C4-2B (cell line): ENCODE measurements around the gene CEP97.
"Not testable (repeated sequence)": the region's sequence is repeated elsewhere in the genome, so short reads cannot be mapped to it uniquely, and the experiment has no call there.

Experiments used
- H3K27ac ChIP-seq: fragments of 450-650 bp; 2 replicates; pipeline ENCODE4 v1.5.1; 2017
- ZFX ChIP-seq: fragments of 450-650 bp; IDR thresholded peaks from 2 replicates; pipeline ENCODE4 v1.6.1; 2017
- TF ChIP-seq, protein P1 (sequence below): fragments of 450-650 bp; conservative IDR thresholded peaks from 2 replicates; pipeline ENCODE4 v1.5.1; 2017; ENCODE audit warnings: mild to moderate bottlenecking

CEP97 gene

DNA sequence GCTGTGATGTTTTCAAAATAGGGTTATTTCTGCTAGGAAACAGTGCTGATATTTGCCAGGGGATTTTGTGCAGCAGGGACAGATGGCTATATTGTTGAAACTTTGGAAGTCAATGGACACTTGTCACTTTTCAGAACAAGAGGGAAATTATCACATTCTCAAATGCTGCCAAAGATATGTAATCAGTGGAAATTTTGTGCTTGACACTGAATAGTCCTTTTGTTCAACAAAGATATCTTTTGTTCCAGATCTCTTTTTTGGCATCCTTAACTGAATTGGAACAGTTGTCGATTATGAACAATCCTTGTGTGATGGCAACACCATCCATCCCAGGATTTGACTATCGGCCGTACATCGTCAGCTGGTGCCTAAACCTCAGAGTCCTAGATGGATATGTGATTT, 7.8 kb downstream of the CEP97 start:
- no peak overlapping the region for H3K27ac ChIP-seq
- TF ChIP-seq, protein P1, sequence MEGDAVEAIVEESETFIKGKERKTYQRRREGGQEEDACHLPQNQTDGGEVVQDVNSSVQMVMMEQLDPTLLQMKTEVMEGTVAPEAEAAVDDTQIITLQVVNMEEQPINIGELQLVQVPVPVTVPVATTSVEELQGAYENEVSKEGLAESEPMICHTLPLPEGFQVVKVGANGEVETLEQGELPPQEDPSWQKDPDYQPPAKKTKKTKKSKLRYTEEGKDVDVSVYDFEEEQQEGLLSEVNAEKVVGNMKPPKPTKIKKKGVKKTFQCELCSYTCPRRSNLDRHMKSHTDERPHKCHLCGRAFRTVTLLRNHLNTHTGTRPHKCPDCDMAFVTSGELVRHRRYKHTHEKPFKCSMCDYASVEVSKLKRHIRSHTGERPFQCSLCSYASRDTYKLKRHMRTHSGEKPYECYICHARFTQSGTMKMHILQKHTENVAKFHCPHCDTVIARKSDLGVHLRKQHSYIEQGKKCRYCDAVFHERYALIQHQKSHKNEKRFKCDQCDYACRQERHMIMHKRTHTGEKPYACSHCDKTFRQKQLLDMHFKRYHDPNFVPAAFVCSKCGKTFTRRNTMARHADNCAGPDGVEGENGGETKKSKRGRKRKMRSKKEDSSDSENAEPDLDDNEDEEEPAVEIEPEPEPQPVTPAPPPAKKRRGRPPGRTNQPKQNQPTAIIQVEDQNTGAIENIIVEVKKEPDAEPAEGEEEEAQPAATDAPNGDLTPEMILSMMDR = no peak
- no peak for TF ChIP-seq ZFX

DNA sequence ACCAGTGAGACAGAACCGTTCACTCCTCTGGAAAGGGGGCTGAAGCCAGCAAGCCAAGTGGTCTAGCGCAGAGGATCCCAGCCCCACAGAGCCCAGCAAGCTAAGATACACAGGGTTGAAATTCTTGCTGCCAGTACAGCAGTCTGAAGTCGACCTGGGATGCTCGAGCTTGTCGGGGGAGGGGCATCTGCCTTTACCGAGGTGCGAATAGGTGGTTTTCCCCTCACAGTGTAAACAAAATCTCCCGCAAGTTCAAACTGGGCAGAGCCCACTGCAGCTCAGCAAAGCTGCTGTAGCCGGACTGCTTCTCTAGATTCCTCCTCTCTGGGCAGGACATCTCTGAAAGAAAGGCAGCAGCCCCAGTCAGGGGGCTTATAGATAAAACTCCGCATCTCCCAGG, 11.4 kb downstream of the CEP97 start:
- TF ChIP-seq, protein P1 = no peak
- no peak for TF ChIP-seq ZFX
- H3K27ac ChIP-seq = no peak overlapping the region

DNA sequence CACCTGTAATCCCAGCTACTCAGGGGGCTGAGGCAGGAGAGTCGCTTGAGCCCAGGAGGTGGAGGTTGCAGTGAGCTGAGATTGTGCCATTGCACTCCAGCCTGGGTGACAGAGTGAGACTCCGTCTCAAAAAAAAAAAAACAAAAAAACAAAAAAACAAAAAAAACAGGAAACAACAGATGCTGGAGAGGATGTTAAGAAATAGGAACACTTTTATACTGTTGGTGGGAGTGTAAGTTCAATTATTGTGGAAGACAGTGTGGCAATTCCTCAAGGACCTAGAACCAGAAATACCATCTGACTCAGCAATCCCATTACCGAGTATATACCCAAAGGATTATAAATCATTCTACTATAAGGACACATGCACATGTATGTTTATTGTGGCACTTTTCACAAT, 17.5 kb downstream of the CEP97 start:
- H3K27ac ChIP-seq = not testable (repeated sequence)

DNA sequence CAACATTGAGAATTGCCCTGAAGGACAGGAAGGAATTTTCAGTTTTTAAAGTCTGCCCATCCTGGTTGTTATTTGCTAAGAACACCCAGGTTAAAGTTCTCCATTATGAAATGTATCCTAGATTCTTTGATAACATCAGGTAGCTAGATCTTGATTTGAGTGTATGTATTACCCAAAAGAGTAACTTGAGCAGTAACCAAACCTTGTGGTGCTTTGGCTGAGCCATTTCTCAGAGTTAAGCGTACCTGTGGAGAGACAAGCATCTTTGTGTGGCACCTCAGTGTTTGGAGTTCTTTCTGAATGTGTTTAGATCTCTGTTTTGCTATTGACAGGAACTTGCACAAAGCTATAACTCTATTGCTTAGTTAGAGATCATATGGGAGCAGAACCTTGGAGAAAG, 20.4 kb downstream of the CEP97 start:
- no peak overlapping the region for H3K27ac ChIP-seq
- TF ChIP-seq, protein P1 = no peak
- no peak for TF ChIP-seq ZFX

DNA sequence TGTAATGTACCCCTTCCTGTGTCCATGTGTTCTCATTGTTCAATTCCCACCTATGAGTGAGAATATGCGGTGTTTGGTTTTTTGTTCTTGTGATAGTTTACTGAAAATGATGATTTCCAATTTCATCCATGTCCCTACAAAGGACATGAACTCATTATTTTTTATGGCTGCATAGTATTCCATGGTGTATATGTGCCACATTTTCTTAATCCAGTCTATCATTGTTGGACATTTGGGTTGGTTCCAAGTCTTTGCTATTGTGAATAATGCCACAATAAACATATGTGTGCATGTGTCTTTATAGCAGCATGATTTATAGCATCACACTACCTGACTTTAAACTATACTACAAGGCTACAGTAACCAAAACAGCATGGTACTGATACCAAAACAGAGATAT, 21.5 kb downstream of the CEP97 start:
- not testable (repeated sequence) for H3K27ac ChIP-seq

DNA sequence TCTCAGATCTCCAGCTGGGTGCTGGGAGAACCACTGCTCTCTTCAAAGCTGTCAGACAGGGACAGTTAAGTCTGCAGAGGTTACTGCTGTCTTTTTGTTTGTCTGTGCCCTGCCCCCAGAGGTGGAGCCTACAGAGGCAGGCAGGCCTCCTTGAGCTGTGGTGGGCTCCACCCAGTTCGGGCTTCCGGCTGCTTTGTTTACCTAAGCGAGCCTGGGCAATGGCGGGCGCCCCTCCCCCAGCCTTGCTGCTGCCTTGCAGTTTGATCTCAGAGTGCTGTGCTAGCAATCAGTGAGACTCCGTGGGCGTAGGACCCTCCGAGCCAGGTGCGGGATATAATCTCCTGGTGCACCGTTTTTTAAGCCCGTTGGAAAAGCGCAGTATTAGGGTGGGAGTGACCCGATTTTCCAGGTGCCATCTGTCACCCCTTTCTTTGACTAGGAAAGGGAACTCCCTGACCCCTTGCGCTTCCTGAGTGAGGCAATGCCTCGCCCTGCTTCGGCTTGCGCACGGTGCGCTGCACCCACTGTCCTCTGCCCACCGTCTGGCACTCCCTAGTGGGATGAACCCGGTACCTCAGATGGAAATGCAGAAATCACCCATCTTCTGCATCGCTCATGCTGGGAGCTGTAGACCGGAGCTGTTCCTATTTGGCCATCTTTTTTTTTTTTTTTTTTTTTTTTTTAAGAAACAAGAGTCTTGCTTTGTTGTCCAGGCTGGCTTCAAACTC, 29.1 kb downstream of the CEP97 start:
- H3K27ac ChIP-seq = not testable (repeated sequence)

DNA sequence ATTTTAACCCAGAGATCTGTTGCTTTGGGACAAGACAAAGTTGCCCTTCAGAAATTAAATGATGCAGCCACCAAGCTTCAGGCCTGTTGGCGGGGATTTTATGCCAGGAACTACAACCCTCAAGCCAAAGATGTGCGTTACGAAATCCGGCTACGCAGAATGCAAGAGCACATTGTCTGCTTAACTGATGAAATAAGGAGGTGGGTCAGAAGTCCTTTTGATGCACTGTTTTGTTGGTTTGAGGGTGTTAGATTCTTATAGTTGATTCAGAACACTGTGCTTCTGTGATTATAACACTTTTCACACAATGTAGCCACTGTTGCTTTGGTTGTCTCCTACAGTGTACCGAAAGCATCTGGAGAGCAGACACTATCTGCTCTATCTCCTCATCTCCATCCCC, 33.8 kb downstream of the CEP97 start:
- H3K27ac ChIP-seq = no peak overlapping the region

DNA sequence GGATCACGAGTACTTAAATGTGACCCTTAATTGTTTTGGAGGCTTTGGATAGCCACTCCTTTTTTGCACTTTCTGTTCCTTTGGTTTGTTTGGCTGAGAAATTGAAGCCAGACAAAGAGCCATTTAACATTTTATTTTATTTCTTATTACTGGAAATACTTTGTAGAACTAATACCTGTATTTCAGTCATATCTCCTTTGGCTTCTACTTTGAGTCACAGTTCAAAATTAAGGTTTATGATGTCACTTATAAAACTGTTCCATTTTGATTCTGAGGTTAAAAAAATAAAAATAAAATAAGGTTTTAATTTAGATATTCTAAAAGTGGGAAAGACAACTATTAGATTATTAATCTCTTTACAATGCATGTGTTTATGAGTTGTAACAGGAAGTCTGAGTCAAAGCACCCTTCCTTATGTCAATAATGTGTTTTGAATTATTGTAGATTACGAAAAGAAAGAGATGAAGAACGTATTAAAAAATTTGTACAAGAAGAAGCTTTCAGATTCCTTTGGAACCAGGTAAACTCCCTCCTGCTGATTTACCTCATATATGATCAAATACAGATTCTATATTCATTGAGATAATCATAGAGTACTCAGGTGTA, 37.7 kb downstream of the CEP97 start:
- TF ChIP-seq ZFX = no peak
- TF ChIP-seq, protein P1 = no peak
- no peak overlapping the region for H3K27ac ChIP-seq

More for the DNA sequence above, 33.8 kb downstream of the CEP97 start:
- no peak for TF ChIP-seq ZFX
- TF ChIP-seq, protein P1 = no peak

DNA sequence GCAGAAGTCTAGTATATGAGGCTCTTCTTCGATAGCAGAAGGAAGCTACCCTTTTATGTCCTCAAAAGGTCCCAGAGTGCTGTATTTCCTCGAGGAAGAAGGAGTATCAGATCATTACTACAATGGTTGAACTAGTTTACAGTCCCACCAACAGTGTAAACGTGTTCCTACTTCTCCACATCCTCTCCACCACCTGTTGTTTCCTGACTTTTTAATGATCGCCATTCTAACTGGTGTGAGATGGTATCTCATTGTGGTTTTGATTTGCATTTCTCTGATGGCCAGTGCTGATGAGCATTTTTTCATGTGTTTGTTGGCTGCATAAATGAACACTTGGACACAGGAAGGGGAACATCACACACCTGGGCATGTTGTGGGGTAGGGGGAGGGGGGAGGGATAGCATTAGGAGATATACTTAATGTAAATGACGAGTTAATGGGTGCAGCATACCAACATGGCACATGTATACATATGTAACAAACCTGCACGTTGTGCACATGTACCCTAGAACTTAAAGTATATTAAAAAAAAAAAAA, 53.4 kb downstream of the CEP97 start:
- not testable (repeated sequence) for H3K27ac ChIP-seq
